ENCODE results near the gene ZFYVE9.

ZFYVE9 gene

GRCh38 chr1:52243221-52243987 is 101.5 kb downstream of the ZFYVE9 start:
- H3K27ac ChIP-seq (ENCODE audit: low read length): no peak overlapping the region
- no peak overlapping the region for H3K4me3 ChIP-seq (ENCODE audit: low read length)
- WGBS (ENCODE audit: insufficient coverage, insufficient read length): 100% methylated on average over 1 of the region's 3 CpGs
- H3K36me3 ChIP-seq (ENCODE audit: control insufficient read depth, insufficient read depth, low read length): no peaks in the 10 kb centered on the region
- H3K9me3 ChIP-seq (ENCODE audit: control insufficient read depth, insufficient read depth, low read length): no peaks in the 10 kb centered on the region
- DNase-seq (ENCODE audit: low read depth, low spot score): no peak
- no peaks in the 10 kb centered on the region for H3K4me1 ChIP-seq (ENCODE audit: control insufficient read depth, insufficient read depth, low read length)
- H3K27me3 ChIP-seq (ENCODE audit: control insufficient read depth, insufficient read depth, low read length): no peaks in the 10 kb centered on the region

- Histone ChIP-seq H3K27ac (ENCODE audit: low read length) (no peak overlapping the region), H3K27me3 (ENCODE audit: control insufficient read depth, insufficient read depth, low read length) (no peaks in the 10 kb centered on the region), H3K4me3 (ENCODE audit: low read length) (no peak overlapping the region), H3K36me3 (ENCODE audit: control insufficient read depth, insufficient read depth, low read length) (no peaks in the 10 kb centered on the region), H3K9me3 (ENCODE audit: control insufficient read depth, insufficient read depth, low read length) (no peaks in the 10 kb centered on the region), H3K4me1 (ENCODE audit: control insufficient read depth, insufficient read depth, low read length) (no peaks in the 10 kb centered on the region)
- no peak for DNase-seq (ENCODE audit: low read depth, low spot score)
- WGBS (ENCODE audit: insufficient coverage, insufficient read length): no CpG with 5 or more reads among the region's 1 CpG
Observed at GRCh38 chr1:52249831-52250230, 107.9 kb downstream of the ZFYVE9 start.

- Histone ChIP-seq H3K4me1 (ENCODE audit: control insufficient read depth, insufficient read depth, low read length) (no peaks in the 10 kb centered on the region), H3K4me3 (ENCODE audit: low read length) (no peak overlapping the region), H3K27ac (ENCODE audit: low read length) (no peak overlapping the region), H3K36me3 (ENCODE audit: control insufficient read depth, insufficient read depth, low read length) (no peaks in the 10 kb centered on the region), H3K27me3 (ENCODE audit: control insufficient read depth, insufficient read depth, low read length) (no peaks in the 10 kb centered on the region), H3K9me3 (ENCODE audit: control insufficient read depth, insufficient read depth, low read length) (no peaks in the 10 kb centered on the region)
- no CpG with 5 or more reads among the region's 5 CpGs for WGBS (ENCODE audit: insufficient coverage, insufficient read length)
- DNase-seq (ENCODE audit: low read depth, low spot score): no peak
Observed at GRCh38 chr1:52253421-52253820, 111.5 kb downstream of the ZFYVE9 start.

GRCh38 chr1:52259886-52260285 is 118.0 kb downstream of the ZFYVE9 start:
- no peaks in the 10 kb centered on the region for H3K4me1 ChIP-seq (ENCODE audit: control insufficient read depth, insufficient read depth, low read length)
- no peaks in the 10 kb centered on the region for H3K9me3 ChIP-seq (ENCODE audit: control insufficient read depth, insufficient read depth, low read length)
- H3K4me3 ChIP-seq (ENCODE audit: low read length): no peak overlapping the region
- H3K27me3 ChIP-seq (ENCODE audit: control insufficient read depth, insufficient read depth, low read length): no peaks in the 10 kb centered on the region
- H3K27ac ChIP-seq (ENCODE audit: low read length): no peak overlapping the region
- DNase-seq (ENCODE audit: low read depth, low spot score): no peak
- WGBS (ENCODE audit: insufficient coverage, insufficient read length): no CpG with 5 or more reads among the region's 3 CpGs
- H3K36me3 ChIP-seq (ENCODE audit: control insufficient read depth, insufficient read depth, low read length): no peaks in the 10 kb centered on the region

- no peaks in the 10 kb centered on the region for H3K27me3 ChIP-seq (ENCODE audit: control insufficient read depth, insufficient read depth, low read length)
- WGBS (ENCODE audit: insufficient coverage, insufficient read length): no CpG with 5 or more reads among the region's 3 CpGs
- no peaks in the 10 kb centered on the region for H3K4me1 ChIP-seq (ENCODE audit: control insufficient read depth, insufficient read depth, low read length)
- no peak for DNase-seq (ENCODE audit: low read depth, low spot score)
- no peak overlapping the region for H3K4me3 ChIP-seq (ENCODE audit: low read length)
- no peaks in the 10 kb centered on the region for H3K36me3 ChIP-seq (ENCODE audit: control insufficient read depth, insufficient read depth, low read length)
- H3K9me3 ChIP-seq (ENCODE audit: control insufficient read depth, insufficient read depth, low read length): no peaks in the 10 kb centered on the region
- no peak overlapping the region for H3K27ac ChIP-seq (ENCODE audit: low read length)
Observed at GRCh38 chr1:52263153-52263910, 121.4 kb downstream of the ZFYVE9 start.

- Histone ChIP-seq H3K36me3 (ENCODE audit: control insufficient read depth, insufficient read depth, low read length) (no peaks in the 10 kb centered on the region), H3K9me3 (ENCODE audit: control insufficient read depth, insufficient read depth, low read length) (no peaks in the 10 kb centered on the region), H3K4me1 (ENCODE audit: control insufficient read depth, insufficient read depth, low read length) (no peaks in the 10 kb centered on the region), H3K27ac (ENCODE audit: low read length) (no peak overlapping the region), H3K27me3 (ENCODE audit: control insufficient read depth, insufficient read depth, low read length) (no peaks in the 10 kb centered on the region), H3K4me3 (ENCODE audit: low read length) (no peak overlapping the region)
- no CpG with 5 or more reads among the region's 2 CpGs for WGBS (ENCODE audit: insufficient coverage, insufficient read length)
- no peak for DNase-seq (ENCODE audit: low read depth, low spot score)
Observed at GRCh38 chr1:52264530-52265115, 122.7 kb downstream of the ZFYVE9 start.

GRCh38 chr1:52266507-52266906 is 124.6 kb downstream of the ZFYVE9 start:
- no CpG with 5 or more reads among the region's 1 CpG for WGBS (ENCODE audit: insufficient coverage, insufficient read length)
- Histone ChIP-seq H3K4me1 (ENCODE audit: control insufficient read depth, insufficient read depth, low read length) (no peaks in the 10 kb centered on the region), H3K27ac (ENCODE audit: low read length) (no peak overlapping the region), H3K4me3 (ENCODE audit: low read length) (no peak overlapping the region), H3K27me3 (ENCODE audit: control insufficient read depth, insufficient read depth, low read length) (no peaks in the 10 kb centered on the region), H3K9me3 (ENCODE audit: control insufficient read depth, insufficient read depth, low read length) (no peaks in the 10 kb centered on the region), H3K36me3 (ENCODE audit: control insufficient read depth, insufficient read depth, low read length) (no peaks in the 10 kb centered on the region)
- DNase-seq (ENCODE audit: low read depth, low spot score): no peak

GRCh38 chr1:52268372-52268771 is 126.5 kb downstream of the ZFYVE9 start:
- no peaks in the 10 kb centered on the region for H3K36me3 ChIP-seq (ENCODE audit: control insufficient read depth, insufficient read depth, low read length)

GRCh38 chr1:52281518-52281917 is 139.6 kb downstream of the ZFYVE9 start:
- no peaks in the 10 kb centered on the region for H3K27me3 ChIP-seq (ENCODE audit: control insufficient read depth, insufficient read depth, low read length)
- no peak for DNase-seq (ENCODE audit: low read depth, low spot score)
- H3K4me1 ChIP-seq (ENCODE audit: control insufficient read depth, insufficient read depth, low read length): no peaks in the 10 kb centered on the region
- no peaks in the 10 kb centered on the region for H3K36me3 ChIP-seq (ENCODE audit: control insufficient read depth, insufficient read depth, low read length)
- no peaks in the 10 kb centered on the region for H3K9me3 ChIP-seq (ENCODE audit: control insufficient read depth, insufficient read depth, low read length)
- no peak overlapping the region for H3K27ac ChIP-seq (ENCODE audit: low read length)
- no peak overlapping the region for H3K4me3 ChIP-seq (ENCODE audit: low read length)
- no CpG with 5 or more reads among the region's 2 CpGs for WGBS (ENCODE audit: insufficient coverage, insufficient read length)

More at GRCh38 chr1:52268372-52268771, 126.5 kb downstream of the ZFYVE9 start:
- Histone ChIP-seq H3K27me3 (ENCODE audit: control insufficient read depth, insufficient read depth, low read length) (no peaks in the 10 kb centered on the region), H3K4me3 (ENCODE audit: low read length) (no peak overlapping the region), H3K4me1 (ENCODE audit: control insufficient read depth, insufficient read depth, low read length) (no peaks in the 10 kb centered on the region), H3K27ac (ENCODE audit: low read length) (no peak overlapping the region), H3K9me3 (ENCODE audit: control insufficient read depth, insufficient read depth, low read length) (no peaks in the 10 kb centered on the region)
- WGBS (ENCODE audit: insufficient coverage, insufficient read length): no CpG with 5 or more reads among the region's 3 CpGs
- DNase-seq (ENCODE audit: low read depth, low spot score): no peak

GRCh38 chr1:52288286-52288685 is 146.4 kb downstream of the ZFYVE9 start:
- DNase-seq (ENCODE audit: low read depth, low spot score): no peak

More at GRCh38 chr1:52288286-52288685, 146.4 kb downstream of the ZFYVE9 start:
- Histone ChIP-seq H3K9me3 (ENCODE audit: control insufficient read depth, insufficient read depth, low read length) (no peaks in the 10 kb centered on the region), H3K4me1 (ENCODE audit: control insufficient read depth, insufficient read depth, low read length) (no peaks in the 10 kb centered on the region), H3K4me3 (ENCODE audit: low read length) (no peak overlapping the region), H3K36me3 (ENCODE audit: control insufficient read depth, insufficient read depth, low read length) (no peaks in the 10 kb centered on the region; the same call in 1 of the 2 replicates), H3K27me3 (ENCODE audit: control insufficient read depth, insufficient read depth, low read length) (no peaks in the 10 kb centered on the region), H3K27ac (ENCODE audit: low read length) (no peak overlapping the region)
- WGBS (ENCODE audit: insufficient coverage, insufficient read length): no CpG with 5 or more reads among the region's 3 CpGs

Measured in iPS DF 6.9 (cell line).